Epithelial cell of proximal tubule (primary cell): Measurements from ENCODE around the gene ATP2B1. TPM values are rescaled to one million over a fixed set of nuclear protein-coding genes. Genes with fewer than 3 reads are reported as not detected.
A peak's percentile ranks its signal among the peaks of the same experiment; 100 is the strongest.
"Not testable (repeated sequence)": the region's sequence is repeated elsewhere in the genome, so short reads cannot be mapped to it uniquely, and the experiment has no call there.

Source experiments
- DNase-seq: peaks from one replicate; pipeline ENCODE4 v3.0.0-alpha.2; 2011; ENCODE audit warnings: low read depth
- H3K4me3 ChIP-seq: 2 replicates; pipeline ENCODE4 v1.5.1; 2011; ENCODE audit warnings: low read depth, mild to moderate bottlenecking, low read length
- total RNA-seq: library from RNA; depleted of rRNA; stranded (reverse); fragments of >200 nt; gene quantifications from 2 replicates; pipeline ENCODE4 v1.2.3, GENCODE V29; 2015
- TF ChIP-seq, protein P1 (sequence below): conservative IDR thresholded peaks from 2 replicates; pipeline ENCODE4 v1.5.1; 2012; ENCODE audit warnings: low read depth, mild to moderate bottlenecking, low read length

Gene ATP2B1
- 17.1 and 25.3 TPM in 2 replicates for total RNA-seq

DNA sequence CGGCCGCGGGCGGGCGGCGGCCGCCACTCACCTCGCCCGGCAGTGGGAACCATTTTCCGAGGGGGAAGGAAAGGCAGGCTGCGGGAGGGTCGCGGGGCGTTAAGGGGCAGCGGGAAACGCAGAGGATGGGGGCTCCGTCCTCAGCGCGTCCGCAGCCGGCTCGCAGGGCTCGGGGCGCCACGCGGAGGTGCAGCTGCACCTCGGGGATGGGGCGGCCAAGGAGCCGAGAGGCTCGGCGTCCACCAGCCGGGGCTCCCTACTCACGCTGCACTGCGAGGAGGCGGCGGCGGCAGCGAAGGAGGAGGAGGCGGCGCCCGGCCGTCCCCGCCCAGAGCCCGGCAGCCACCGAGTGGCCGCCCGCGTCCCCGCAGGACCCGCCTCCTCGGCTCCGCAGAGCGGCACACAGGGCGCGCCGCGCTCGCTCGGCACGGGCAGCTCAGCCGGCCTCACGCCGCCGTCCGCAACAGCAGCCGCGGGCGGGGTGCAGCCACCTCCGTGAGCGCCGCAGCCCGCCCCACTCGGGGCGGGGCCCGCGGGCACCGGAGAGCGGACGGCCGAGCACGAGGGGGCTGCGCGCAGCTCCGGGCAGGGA lies at the start of gene ATP2B1:
Gene ATP2B1 (minus strand): TSS at position 274 of the 592 bp plus-strand sequence. CDS start 52,952 bp downstream, outside the sequence.
- TF ChIP-seq, protein P1, sequence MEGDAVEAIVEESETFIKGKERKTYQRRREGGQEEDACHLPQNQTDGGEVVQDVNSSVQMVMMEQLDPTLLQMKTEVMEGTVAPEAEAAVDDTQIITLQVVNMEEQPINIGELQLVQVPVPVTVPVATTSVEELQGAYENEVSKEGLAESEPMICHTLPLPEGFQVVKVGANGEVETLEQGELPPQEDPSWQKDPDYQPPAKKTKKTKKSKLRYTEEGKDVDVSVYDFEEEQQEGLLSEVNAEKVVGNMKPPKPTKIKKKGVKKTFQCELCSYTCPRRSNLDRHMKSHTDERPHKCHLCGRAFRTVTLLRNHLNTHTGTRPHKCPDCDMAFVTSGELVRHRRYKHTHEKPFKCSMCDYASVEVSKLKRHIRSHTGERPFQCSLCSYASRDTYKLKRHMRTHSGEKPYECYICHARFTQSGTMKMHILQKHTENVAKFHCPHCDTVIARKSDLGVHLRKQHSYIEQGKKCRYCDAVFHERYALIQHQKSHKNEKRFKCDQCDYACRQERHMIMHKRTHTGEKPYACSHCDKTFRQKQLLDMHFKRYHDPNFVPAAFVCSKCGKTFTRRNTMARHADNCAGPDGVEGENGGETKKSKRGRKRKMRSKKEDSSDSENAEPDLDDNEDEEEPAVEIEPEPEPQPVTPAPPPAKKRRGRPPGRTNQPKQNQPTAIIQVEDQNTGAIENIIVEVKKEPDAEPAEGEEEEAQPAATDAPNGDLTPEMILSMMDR = no peak
- peak within 1 kb of the TSS; percentile 85 for H3K4me3 ChIP-seq
- no peak for DNase-seq

DNA sequence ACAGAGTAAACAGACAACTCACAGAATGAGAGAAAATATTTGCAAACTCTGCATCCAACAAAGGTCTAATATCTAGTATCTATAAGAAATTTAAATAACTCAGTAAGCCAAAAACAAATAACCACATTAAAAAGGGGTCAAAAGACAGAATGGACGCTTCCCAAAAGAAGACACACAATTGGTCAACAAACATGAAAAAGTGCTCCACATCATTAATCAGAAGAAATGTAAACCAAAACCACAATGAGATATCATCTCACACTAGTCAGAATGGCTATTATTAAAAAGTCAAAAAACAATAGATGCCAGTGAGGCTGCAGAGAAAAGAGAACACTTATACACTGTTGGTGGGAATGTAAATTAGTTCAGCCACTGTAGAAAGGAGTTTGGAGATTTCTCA lies 49.3 kb upstream of the ATP2B1 start:
- not testable (repeated sequence) for DNase-seq

DNA sequence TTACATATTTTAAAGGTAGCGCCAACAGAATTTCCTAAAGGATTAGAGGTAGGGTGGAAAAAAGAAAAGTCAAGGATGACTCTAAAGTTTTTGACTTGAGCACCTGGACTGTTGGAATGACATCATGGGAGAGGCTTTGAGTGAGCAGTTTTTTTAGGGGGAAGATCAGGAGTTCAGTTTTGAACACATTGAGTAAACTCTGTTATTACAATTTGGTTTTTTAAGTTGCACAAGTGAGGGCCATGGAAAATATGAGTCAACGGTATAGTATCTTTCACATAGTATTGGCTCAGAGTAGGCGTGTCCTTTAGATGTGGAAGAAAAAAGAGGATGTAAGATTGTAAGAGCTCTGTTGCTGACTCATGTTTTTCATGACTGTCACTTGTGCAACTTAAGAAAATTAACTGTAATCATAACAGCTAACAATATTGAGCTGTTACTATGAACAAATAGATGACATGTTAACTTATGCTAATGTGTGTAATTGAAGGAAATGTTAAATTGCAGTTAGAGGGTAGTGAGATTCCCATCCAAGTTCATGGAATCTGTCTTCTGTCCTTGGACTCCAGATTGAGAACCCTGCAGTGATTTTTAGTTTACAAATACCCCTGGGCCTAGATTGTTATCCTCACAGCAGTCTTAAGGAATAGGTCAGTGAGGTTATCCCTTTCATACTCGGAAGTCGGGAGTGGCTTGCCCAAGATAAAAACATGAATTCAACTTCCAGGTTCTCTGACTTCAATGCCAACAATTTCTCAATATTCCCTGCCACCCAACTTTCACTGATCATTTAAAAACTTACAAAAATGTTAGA lies 48.2 kb upstream of the ATP2B1 start:
- TF ChIP-seq, protein P1 = no peak
- H3K4me3 ChIP-seq = no peak overlapping the region
- peak; percentile 83 for DNase-seq

More for the DNA sequence above, 49.3 kb upstream of the ATP2B1 start:
- not testable (repeated sequence) for H3K4me3 ChIP-seq

DNA sequence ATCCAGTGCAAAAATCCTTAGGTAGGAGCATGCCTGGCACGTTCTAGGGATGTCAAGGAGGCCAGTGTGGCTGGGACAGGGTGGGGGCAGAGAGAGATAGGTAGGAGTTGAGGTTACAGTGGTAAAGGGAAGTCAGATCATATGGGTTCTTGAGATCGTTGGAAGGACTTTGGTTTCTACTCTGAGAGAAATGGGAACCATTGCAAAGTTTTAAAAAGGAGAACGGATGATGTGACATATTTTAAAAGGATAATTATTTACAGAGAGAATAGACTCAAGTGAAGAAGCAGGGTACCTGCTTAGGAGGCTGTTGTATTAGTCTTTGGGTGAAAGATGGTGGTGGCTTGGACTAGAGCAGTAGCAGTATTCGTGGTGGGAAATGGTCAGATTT lies 47.6 kb upstream of the ATP2B1 start:
- no peak for DNase-seq
- H3K4me3 ChIP-seq = no peak overlapping the region
- TF ChIP-seq, protein P1 = no peak

DNA sequence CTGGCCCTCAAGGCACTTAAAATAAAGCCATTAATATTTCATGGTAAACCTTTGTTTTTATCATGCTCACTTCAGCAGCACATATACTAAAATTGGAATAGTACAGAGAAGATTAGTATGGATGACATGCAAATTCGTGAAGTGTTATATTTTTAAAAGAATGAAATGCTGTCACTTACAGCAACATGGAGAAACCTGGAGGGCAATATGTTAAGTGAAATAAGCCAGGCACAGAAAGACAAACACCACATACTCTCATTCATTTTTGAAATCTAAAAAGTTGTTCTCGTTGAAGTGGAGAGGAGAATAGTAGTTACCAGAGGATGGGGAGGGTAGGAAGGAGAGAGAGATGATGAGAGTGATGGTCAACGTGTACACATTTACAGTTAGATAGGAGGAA lies 45.4 kb upstream of the ATP2B1 start:
- H3K4me3 ChIP-seq = no peak overlapping the region
- DNase-seq = no peak
- TF ChIP-seq, protein P1 = no peak

DNA sequence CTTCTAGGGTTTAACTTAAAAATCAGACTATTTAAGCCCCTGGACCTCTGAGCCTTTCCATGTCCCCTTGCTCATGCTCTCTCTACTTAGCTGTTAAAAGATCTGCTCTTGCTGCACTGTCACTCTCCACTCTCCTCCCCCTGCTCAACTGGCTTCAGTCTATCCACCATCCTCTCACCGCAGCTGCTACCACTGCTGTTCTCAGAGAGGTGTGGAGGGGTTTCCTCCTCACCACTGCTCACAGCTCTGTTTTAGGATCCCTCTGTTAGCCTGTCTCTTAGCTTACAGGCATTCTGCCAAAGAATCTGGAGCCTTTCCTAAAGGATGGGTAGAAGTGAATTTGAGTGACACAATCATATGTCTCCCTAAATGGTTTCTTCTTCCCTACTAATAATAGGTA lies 43.7 kb upstream of the ATP2B1 start:
- TF ChIP-seq, protein P1 = no peak
- no peak overlapping the region for H3K4me3 ChIP-seq
- DNase-seq = no peak

DNA sequence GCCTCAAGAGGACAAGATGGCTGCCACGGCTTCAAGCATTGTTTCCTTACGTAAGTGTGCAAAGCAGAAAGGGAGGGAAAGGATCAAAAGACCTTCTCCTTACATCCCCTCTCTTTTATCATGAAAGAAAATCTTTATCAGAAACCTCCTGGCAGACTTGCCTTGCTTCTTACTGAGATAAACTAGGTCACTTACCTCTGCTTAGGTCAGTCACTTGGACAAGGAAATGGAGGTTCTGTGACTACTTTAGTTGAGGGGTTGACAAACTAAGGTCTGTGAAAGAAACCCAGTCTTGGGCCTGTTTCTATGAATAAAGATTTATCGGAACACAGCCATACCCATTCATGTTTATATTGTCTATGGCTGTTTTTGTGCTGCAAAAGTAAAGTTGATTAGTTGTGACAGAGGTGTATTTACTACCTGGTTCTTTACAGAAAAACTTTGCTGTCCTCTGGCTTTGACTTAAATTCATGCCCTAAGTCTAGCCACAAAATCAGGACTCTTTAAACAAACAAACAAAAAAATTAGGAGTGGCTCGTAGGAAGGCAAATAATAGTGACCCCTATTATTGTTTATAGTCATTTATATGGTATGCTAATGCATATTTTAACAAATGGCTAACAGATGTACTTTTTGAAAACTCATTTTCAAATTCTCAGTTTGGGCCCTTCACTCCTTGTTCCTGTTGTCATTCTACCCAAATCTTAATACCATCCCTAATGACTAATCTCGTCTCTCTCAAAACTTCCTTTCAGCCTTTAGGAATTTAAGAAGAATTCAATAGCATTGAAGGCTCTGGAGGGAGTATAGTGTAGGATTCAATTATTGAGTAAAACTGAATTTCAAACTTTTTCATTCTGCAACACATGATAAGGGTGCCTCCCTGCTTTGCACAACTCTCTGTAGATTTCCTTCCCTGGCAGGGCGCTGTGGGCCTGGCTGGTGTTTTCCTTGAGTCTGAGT lies 42.0 kb upstream of the ATP2B1 start:
- no peak for DNase-seq

More for the DNA sequence above, 42.0 kb upstream of the ATP2B1 start:
- TF ChIP-seq, protein P1 = no peak
- H3K4me3 ChIP-seq = no peak overlapping the region
